ENCODE data around the gene METTL23.

DNA sequence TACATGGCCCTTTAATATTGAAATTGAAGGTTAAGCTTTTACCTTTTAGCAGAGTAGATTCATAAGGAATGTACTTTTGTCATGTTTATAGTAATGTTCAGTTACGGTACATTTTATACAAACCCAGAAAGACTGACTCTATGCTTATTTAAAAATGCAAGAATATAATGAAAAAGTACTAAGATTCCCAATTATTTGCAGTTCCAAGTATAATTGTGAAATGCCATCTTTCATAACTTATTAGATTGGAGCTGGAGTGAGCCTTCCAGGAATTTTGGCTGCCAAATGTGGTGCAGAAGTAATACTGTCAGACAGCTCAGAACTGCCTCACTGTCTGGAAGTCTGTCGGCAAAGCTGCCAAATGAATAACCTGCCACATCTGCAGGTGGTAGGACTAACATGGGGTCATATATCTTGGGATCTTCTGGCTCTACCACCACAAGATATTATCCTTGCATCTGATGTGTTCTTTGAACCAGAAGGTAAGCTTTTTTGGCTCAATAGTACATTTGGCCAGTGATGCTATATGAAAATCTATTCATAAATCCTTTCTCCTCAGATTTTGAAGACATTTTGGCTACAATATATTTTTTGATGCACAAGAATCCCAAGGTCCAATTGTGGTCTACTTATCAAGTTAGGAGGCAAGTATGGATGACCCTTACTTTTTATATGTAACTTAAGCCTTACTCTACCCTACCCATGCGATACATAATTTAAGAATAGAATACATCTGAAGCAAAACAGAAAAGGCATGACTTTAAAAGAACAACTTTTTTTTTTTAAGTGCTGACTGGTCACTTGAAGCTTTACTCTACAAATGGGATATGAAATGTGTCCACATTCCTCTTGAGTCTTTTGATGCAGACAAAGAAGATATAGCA is 6.3 kb downstream of the METTL23 start:
- no peak for TF ChIP-seq CTCF (IDR thresholded peaks at IDR 0.05; ENCODE audit: low read length)
- no peak for TF ChIP-seq EZH2 (optimal IDR thresholded peaks at IDR 0.05; ENCODE audit: low read depth, low read length)

Data from MM.1S (cell line).